ENCODE data around the gene RAB7B.

DNA sequence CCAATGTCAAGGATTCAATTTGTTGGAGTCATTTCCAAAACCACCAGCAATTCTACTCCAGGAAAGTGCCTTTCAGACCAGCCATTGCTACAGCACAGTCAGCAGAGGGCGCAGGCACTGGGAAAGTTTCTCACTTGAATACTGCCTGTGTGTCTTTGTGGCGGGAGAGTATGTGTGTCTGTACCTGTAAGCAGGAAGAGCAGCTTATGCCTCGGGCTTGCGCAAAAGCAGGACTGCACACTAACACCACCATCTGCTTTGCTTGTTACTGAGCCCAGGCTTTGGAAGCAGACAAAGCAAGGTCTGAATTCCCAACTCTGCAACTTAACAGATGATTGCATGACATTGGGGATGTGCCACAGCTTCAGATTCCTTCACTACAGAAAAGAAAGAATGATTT lies 27.5 kb upstream of the RAB7B start:
- TF ChIP-seq POLR2AphosphoS5 (IDR thresholded peaks at IDR 0.05; ENCODE audit: low read depth, low read length) (no peak), REST (IDR thresholded peaks at IDR 0.05; ENCODE audit: insufficient read depth in 1 of 2, low read depth in 2 of 2, low read length in 2 of 2) (no peak), TAF1 (IDR thresholded peaks at IDR 0.05; ENCODE audit: borderline replicate concordance, insufficient read depth, low read length) (no peak), SIN3A (IDR thresholded peaks at IDR 0.05; ENCODE audit: borderline replicate concordance, insufficient read depth, low read length) (no peak)
